ENCODE measurements around the gene CNNM1. TPM values are rescaled to one million over a fixed set of nuclear protein-coding genes. Genes with fewer than 3 reads are reported as not detected.

Gene CNNM1
- total RNA-seq, 8 experiments from 2014 or later = 1.4 to 4.0 (median 2.8) TPM

DNA sequence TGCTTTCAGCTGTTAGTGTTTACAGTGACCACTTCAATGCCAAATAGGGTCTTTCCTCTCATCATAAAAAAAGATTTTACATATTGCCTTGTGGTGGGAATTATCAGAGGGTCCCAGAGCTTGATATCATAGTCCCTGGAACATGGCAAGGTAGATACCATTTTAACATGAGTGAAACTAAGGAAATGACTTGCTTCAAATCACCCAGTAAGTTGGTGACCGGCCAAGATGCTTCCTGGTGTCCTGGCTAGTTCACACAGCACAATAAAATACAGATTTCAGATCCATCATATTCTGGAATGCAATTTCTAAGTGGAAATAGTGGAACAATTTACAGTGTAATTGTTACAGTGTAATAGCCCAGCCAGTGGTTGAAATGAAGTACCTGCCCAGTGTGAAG, 36.6 kb downstream of the CNNM1 start:
- in situ Hi-C loops (cut with MboI; ENCODE audit: low pct_unique_long_range_greater_than_20kb in 2 of 9, low sequenced_read_pairs in 9 of 9, unreplicated experiment in 9 of 9) = no loop called here
- no peak for ATAC-seq (replicated peaks in 6 of 8)
- H3K27ac ChIP-seq = no peak overlapping the region
- H3K4me3 ChIP-seq = no peak overlapping the region
- WGBS, 10 experiments = 0 to 100% (median 100%) methylated on average over 1 of the region's 1 CpG; no CpG with 5 or more reads in 3 of the 10 experiments
- H3K4me1 ChIP-seq (replicated peaks in 1 of 2) = no peaks in the 10 kb centered on the region

DNA sequence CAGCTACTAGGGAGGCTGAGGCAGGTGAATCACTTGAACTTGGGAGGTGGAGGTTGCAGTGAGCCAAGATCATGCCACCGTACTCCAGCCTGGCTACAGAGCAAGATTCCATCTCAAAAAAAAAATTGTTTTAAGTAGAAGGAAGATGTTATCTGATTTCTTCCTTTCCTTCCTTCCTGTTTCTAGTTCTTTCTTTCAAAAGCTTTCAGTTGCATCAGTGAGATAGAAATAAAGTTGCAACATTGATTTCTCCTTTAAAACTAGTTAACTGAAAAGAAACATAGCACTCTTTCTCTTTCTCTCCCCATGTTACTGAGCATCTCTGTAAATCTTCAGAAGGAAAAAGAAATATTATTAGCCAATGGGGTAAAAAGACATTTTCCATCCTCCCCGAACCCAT, 37.5 kb downstream of the CNNM1 start:
- no peaks in the 10 kb centered on the region for H3K4me1 ChIP-seq (replicated peaks in 1 of 2)
- no peak overlapping the region for H3K4me3 ChIP-seq
- 60 to 100% (median 78%) methylated on average over 1 to 2 of the region's 2 CpGs; no CpG with 5 or more reads in 2 of the 10 experiments for WGBS, 10 experiments
- in situ Hi-C loops (cut with MboI; ENCODE audit: low pct_unique_long_range_greater_than_20kb in 2 of 9, low sequenced_read_pairs in 9 of 9, unreplicated experiment in 9 of 9) = no loop called here
- H3K27ac ChIP-seq = no peak overlapping the region
- ATAC-seq (replicated peaks in 6 of 8) = no peak

DNA sequence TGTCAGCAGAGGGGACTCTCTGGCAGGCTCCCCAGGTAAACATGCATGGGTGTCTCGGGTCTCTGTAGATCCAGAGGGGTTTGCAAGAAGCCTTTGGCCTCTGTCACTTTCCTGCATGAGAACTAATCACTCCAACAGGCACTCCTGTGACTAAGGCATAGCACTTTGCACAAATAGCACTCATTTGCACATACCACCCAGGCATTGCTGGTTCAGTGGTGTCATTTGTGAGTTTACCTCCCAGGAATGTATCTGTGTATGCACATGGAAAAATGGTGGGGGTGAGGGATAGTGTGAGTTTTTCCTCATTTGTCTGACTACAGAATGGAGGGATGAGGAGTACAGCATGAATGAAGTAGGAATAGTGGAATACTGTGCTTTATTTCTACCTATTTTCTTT, 39.5 kb downstream of the CNNM1 start:
- no peak overlapping the region for H3K4me3 ChIP-seq
- H3K4me1 ChIP-seq (replicated peaks in 1 of 2) = no peaks in the 10 kb centered on the region
- in situ Hi-C loops (cut with MboI; ENCODE audit: low pct_unique_long_range_greater_than_20kb in 2 of 9, low sequenced_read_pairs in 9 of 9, unreplicated experiment in 9 of 9) = no loop called here
- WGBS, 10 experiments = 0 to 20% (median 14%) methylated on average over 1 of the region's 1 CpG; no CpG with 5 or more reads in 7 of the 10 experiments
- no peak overlapping the region for H3K27ac ChIP-seq
- ATAC-seq (replicated peaks in 6 of 8) = peak in 3 of 8 experiments; percentile 61 to 64 (median 62)

DNA sequence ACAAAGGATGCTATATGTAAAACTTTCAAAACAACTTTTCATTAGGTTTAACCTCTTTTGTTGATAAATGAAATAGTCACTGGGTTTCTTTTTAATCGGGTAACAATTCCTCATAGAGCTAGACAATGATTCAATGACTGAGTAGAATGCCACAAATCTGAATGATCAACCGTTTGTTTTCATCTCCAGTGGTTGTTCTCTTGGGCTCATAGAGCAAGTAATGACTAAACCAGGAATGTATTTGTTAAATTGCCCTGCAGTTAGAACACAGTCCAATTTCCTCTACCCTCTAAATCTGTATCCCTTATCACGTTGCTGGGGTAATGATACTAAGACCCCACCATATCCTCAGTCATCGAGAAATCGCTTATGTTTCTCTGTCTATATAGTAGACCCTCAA, 40.0 kb downstream of the CNNM1 start:
- no peaks in the 10 kb centered on the region for H3K4me1 ChIP-seq (replicated peaks in 1 of 2)
- ATAC-seq (replicated peaks in 6 of 8) = no peak
- 10 to 100% (median 70%) methylated on average over 1 to 5 of the region's 5 CpGs for WGBS, 10 experiments
- in situ Hi-C loops (cut with MboI; ENCODE audit: low pct_unique_long_range_greater_than_20kb in 2 of 9, low sequenced_read_pairs in 9 of 9, unreplicated experiment in 9 of 9) = no loop called here
- no peak overlapping the region for H3K4me3 ChIP-seq
- no peak overlapping the region for H3K27ac ChIP-seq

DNA sequence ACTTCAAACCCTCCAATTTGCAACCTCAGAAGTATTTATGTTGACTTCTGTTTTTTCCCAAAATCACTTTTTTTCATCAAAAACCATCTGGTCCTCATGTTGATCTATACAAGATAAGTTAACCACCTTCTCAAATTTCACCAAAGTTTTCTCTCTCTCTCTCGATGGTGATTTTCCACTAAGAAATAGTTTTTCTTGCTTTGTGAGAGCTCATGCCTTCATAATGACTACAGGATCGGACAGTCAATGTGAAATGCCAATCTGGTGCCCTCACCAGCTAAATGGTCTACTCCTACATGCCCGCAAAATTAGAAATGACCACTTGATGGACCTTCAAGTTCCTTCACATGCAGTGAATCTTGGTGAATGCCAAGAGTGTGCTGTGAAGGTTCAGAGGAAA, 40.4 kb downstream of the CNNM1 start:
- Histone ChIP-seq H3K4me3 (no peak overlapping the region), H3K4me1 (replicated peaks in 1 of 2) (no peaks in the 10 kb centered on the region), H3K27ac (no peak overlapping the region)
- no peak for ATAC-seq (replicated peaks in 6 of 8)
- 18 to 100% (median 93%) methylated on average over 1 to 3 of the region's 3 CpGs for WGBS, 10 experiments
- in situ Hi-C loops (cut with MboI; ENCODE audit: low pct_unique_long_range_greater_than_20kb in 2 of 9, low sequenced_read_pairs in 9 of 9, unreplicated experiment in 9 of 9) = no loop called here

DNA sequence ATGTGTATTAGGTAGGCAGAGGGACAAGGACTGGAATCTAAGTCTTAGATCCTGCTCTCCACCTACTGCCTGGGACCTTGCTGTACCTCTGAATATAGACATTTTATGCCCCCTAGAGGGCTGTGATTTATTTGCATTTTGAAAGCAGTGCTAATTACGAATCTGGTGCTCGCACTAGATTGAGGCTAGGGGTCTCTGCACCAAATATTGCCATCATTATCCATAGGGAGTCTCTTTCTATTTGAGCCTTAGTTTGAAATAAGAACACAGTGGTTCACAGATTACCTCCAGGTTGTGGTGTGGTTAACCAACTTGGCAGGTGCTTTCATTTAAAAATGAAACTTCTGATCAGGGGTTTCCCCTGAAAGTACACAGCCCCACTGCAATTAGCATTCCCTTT, 41.8 kb downstream of the CNNM1 start:
- in situ Hi-C loops (cut with MboI; ENCODE audit: low pct_unique_long_range_greater_than_20kb in 2 of 9, low sequenced_read_pairs in 9 of 9, unreplicated experiment in 9 of 9) = no loop called here
- Histone ChIP-seq H3K4me1 (replicated peaks in 1 of 2) (no peaks in the 10 kb centered on the region), H3K4me3 (no peak overlapping the region), H3K27ac (no peak overlapping the region)
- WGBS, 10 experiments = 43 to 83% methylated on average over 2 of the region's 2 CpGs; no CpG with 5 or more reads in 8 of the 10 experiments
- ATAC-seq (replicated peaks in 6 of 8) = peak in 4 of 8 experiments; percentile 8 to 75 (median 32)

DNA sequence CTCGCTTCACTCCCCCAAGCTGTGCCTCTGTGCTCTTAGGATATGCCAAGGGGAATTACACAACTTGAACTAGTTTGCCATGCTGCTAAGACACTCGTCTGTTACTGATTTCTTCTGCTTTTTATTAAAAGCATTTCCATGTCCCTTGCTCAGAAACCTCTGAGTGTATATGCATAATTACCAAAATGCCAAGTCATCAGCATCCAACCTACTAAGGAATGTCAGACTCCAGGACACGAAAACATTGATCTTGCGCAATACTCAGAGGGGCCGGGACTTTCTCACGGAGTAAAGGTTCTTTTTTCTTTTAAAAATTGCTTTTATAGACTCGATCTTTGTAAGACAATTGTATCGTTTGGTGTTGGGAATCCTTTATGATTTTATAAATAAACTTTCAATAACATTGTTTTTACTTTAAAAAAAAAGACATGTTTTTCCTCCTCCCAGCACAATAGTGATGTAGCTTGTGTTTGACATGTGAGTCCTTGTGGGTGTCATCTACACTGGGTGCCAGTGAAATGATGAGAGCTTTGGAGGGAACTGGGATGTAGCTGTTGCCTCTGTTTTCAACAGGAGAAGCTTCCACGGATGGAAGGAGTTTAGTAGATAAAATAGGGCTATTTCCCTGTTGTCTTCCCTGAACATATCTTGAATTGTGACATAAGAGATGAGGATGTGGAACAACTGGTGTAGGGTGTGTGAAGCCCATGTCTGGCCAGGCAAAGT, 43.6 kb downstream of the CNNM1 start:
- 0 to 91% (median 78%) methylated on average over 3 to 9 of the region's 9 CpGs for WGBS, 10 experiments
- peak in 3 of 8 experiments; percentile 77 to 80 (median 77) for ATAC-seq (replicated peaks in 6 of 8)
- Histone ChIP-seq H3K27ac (no peak overlapping the region), H3K4me1 (replicated peaks in 1 of 2) (no peaks in the 10 kb centered on the region), H3K4me3 (no peak overlapping the region)
- in situ Hi-C loops (cut with MboI; ENCODE audit: low pct_unique_long_range_greater_than_20kb in 2 of 9, low sequenced_read_pairs in 9 of 9, unreplicated experiment in 9 of 9) = no loop called here

DNA sequence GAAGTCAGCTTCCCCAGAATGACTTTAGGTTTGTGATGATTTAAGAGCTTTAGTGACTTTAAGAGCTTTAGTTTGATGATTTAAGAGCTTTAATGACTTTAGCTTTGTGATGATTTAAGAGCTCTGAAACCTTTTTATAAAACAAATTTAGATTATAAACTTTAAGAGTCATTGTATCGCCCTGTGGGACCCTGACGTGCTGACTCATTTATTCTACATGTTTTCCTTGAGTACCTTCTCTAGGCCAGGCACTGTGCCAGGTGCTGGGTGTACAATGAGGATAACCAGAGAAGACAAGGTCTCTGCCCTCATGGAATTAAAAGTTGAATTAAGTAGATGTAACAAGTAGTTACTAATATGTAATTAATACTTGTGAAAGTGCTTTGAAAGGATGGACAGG, 45.4 kb downstream of the CNNM1 start:
- Histone ChIP-seq H3K4me3 (no peak overlapping the region), H3K27ac (no peak overlapping the region), H3K4me1 (replicated peaks in 1 of 2) (no peaks in the 10 kb centered on the region)
- ATAC-seq (replicated peaks in 6 of 8) = no peak
- in situ Hi-C loops (cut with MboI; ENCODE audit: low pct_unique_long_range_greater_than_20kb in 2 of 9, low sequenced_read_pairs in 9 of 9, unreplicated experiment in 9 of 9) = no loop called here
- 62 to 94% (median 82%) methylated on average over 2 of the region's 2 CpGs; no CpG with 5 or more reads in 2 of the 10 experiments for WGBS, 10 experiments

DNA sequence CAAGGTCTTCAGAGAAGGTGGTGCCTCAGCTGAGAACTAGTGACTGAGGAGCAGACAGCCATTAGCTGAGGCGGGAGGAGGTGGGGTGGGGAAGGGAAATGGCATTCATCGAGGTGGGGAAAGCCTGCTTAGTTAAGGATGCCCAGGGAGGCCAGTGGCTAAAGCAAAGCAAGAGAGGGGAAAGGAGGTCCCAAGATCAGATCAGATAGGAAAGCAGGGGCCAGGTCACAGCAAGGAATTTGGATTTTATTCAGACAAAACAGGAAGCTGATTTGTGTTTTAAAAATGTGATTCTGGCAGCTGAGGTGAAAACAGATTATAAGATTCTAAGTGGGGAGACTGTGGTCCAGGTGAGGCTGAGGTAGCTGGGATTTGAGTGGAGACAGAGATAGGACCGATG, 45.8 kb downstream of the CNNM1 start:
- no peak overlapping the region for H3K27ac ChIP-seq
- no peak overlapping the region for H3K4me3 ChIP-seq
- H3K4me1 ChIP-seq (replicated peaks in 1 of 2) = no peaks in the 10 kb centered on the region
- ATAC-seq (replicated peaks in 6 of 8) = no peak
- WGBS, 10 experiments = 65 to 100% (median 100%) methylated on average over 1 to 3 of the region's 3 CpGs; no CpG with 5 or more reads in 1 of the 10 experiments
- in situ Hi-C loops (cut with MboI; ENCODE audit: low pct_unique_long_range_greater_than_20kb in 2 of 9, low sequenced_read_pairs in 9 of 9, unreplicated experiment in 9 of 9) = no loop called here

DNA sequence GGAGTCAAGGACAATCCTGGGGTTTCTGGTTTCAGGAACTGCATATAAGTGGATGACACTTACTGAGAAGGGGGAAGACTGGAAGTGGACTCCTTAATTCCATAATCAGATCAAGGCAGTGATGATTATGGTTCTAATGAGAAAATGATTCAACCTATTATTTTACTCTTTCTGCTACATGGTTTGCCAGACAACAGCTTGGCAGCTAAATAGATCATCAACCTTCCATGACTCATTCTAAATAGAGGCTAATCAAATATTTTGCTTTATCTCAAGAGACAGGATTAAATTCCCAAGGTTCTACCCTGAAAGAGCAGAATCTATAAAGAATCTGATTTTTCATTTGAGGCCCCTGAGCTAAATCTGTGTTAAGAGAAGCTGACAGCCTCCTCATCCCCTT, 46.3 kb downstream of the CNNM1 start:
- in situ Hi-C loops (cut with MboI; ENCODE audit: low pct_unique_long_range_greater_than_20kb in 2 of 9, low sequenced_read_pairs in 9 of 9, unreplicated experiment in 9 of 9) = no loop called here

DNA sequence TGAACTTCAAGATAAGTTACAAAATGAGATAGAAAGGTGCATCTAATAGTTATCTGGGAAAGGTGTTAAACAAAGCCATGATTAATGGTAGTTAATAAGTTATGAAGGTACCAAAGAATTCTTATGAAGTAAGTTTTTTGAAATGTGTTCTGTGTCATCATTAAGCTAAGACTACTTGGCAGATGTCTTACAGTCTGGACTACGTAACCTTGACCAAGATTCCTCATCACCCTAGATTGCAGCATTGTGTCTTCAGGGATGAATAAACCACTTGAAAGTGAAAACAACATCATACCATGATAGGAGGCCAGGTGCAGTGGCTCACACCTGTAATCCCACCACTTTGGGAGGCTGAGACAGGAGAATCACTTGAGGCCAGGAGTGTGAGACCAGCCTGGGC, 53.0 kb downstream of the CNNM1 start:
- in situ Hi-C loops (cut with MboI; ENCODE audit: low pct_unique_long_range_greater_than_20kb in 2 of 9, low sequenced_read_pairs in 9 of 9, unreplicated experiment in 9 of 9) = no loop called here
- 60 to 100% (median 100%) methylated on average over 1 of the region's 1 CpG; no CpG with 5 or more reads in 5 of the 10 experiments for WGBS, 10 experiments
- no peak for ATAC-seq (replicated peaks in 6 of 8)
- Histone ChIP-seq H3K4me1 (replicated peaks in 1 of 2) (no peaks in the 10 kb centered on the region), H3K4me3 (no peak overlapping the region), H3K27ac (no peak overlapping the region)

More for the DNA sequence above, 46.3 kb downstream of the CNNM1 start:
- no peak overlapping the region for H3K4me3 ChIP-seq
- H3K27ac ChIP-seq = no peak overlapping the region
- no peaks in the 10 kb centered on the region for H3K4me1 ChIP-seq (replicated peaks in 1 of 2)
- ATAC-seq (replicated peaks in 6 of 8) = peak in 1 of 8 experiments; percentile 78

DNA sequence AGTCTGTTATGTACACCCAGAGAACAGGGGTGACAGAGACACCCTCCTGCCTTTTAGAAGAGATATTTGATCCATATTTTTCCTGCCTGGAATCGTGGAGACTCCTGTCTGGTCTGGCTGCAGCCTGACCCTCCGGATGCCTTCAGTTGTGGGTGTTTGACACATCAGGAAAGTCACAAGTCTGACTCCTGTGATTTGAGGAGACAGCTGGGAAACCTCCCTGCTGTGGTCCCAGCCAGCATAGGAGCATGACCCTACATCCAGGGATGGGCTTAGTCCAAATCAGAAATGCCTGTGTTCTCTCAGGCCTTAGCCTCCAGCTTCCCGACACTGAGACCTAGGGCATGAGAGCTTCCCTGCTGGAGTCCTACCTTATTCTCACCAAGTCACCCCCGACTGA, 57.9 kb downstream of the CNNM1 start:
- in situ Hi-C loops (cut with MboI; ENCODE audit: low pct_unique_long_range_greater_than_20kb in 2 of 9, low sequenced_read_pairs in 9 of 9, unreplicated experiment in 9 of 9) = no loop called here
- no peak for ATAC-seq (replicated peaks in 6 of 8)
- H3K4me1 ChIP-seq (replicated peaks in 1 of 2) = no peaks in the 10 kb centered on the region
- WGBS, 10 experiments = 75 to 100% (median 83%) methylated on average over 1 to 2 of the region's 4 CpGs; no CpG with 5 or more reads in 5 of the 10 experiments
- no peak overlapping the region for H3K27ac ChIP-seq
- no peak overlapping the region for H3K4me3 ChIP-seq

DNA sequence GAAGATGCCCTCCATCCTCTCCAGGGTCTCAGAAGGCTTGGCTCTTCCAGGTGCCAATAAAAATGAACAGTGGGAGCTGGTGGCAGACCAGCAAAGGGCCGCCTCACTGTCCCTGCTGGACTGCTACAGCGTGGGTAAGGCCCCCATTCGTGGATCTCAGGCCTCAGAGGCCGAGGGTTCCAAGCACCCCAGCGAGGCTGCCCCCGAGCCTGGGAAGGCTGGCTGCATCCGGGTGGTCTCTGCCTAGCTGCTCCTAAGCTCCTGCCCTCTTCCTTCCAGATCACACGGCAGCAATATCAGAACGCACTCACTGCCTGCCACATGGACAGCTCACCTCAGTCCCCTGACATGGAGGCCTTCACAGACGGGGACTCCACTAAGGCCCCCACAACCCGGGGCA, 58.4 kb downstream of the CNNM1 start:
- in situ Hi-C loops (cut with MboI; ENCODE audit: low pct_unique_long_range_greater_than_20kb in 2 of 9, low sequenced_read_pairs in 9 of 9, unreplicated experiment in 9 of 9) = no loop called here
- 60 to 100% (median 74%) methylated on average over 1 to 4 of the region's 11 CpGs; no CpG with 5 or more reads in 6 of the 10 experiments for WGBS, 10 experiments
- Histone ChIP-seq H3K4me1 (replicated peaks in 1 of 2) (peaks cover 0 to under 1% of the 10 kb centered on the region in 2 donors), H3K27ac (no peak overlapping the region), H3K4me3 (no peak overlapping the region)
- ATAC-seq (replicated peaks in 6 of 8) = no peak
